Measurements from ENCODE around the gene RGS7BP. TPM values are rescaled to one million over a fixed set of nuclear protein-coding genes. Genes with fewer than 3 reads are reported as not detected.

The RGS7BP gene
- total RNA-seq, 1 experiment from 2014 or later = not detected

DNA sequence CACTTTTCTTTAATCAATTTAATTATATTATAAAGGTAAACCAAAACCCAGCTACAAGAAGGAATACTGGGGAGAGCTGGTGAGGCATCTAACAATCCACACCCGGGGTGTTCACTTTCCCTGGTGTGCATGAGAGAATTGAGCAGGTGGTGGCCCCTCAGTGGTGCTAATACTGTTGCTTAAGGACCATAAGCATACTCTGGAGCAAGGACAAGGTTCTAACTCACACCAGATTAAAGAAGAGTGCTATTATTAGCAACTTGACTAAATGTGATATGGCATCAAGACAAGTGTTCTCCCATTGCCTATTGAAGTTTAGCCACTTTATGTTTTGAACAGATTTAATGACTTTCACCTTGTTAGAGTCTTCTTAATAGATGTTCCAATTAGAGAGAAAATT lies 8.8 kb downstream of the RGS7BP start:
- CTCF ChIA-PET = no interaction called here
- TF ChIP-seq, protein P1, sequence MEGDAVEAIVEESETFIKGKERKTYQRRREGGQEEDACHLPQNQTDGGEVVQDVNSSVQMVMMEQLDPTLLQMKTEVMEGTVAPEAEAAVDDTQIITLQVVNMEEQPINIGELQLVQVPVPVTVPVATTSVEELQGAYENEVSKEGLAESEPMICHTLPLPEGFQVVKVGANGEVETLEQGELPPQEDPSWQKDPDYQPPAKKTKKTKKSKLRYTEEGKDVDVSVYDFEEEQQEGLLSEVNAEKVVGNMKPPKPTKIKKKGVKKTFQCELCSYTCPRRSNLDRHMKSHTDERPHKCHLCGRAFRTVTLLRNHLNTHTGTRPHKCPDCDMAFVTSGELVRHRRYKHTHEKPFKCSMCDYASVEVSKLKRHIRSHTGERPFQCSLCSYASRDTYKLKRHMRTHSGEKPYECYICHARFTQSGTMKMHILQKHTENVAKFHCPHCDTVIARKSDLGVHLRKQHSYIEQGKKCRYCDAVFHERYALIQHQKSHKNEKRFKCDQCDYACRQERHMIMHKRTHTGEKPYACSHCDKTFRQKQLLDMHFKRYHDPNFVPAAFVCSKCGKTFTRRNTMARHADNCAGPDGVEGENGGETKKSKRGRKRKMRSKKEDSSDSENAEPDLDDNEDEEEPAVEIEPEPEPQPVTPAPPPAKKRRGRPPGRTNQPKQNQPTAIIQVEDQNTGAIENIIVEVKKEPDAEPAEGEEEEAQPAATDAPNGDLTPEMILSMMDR (IDR thresholded peaks at IDR 0.05) = no peak
- TF ChIP-seq, protein P2, sequence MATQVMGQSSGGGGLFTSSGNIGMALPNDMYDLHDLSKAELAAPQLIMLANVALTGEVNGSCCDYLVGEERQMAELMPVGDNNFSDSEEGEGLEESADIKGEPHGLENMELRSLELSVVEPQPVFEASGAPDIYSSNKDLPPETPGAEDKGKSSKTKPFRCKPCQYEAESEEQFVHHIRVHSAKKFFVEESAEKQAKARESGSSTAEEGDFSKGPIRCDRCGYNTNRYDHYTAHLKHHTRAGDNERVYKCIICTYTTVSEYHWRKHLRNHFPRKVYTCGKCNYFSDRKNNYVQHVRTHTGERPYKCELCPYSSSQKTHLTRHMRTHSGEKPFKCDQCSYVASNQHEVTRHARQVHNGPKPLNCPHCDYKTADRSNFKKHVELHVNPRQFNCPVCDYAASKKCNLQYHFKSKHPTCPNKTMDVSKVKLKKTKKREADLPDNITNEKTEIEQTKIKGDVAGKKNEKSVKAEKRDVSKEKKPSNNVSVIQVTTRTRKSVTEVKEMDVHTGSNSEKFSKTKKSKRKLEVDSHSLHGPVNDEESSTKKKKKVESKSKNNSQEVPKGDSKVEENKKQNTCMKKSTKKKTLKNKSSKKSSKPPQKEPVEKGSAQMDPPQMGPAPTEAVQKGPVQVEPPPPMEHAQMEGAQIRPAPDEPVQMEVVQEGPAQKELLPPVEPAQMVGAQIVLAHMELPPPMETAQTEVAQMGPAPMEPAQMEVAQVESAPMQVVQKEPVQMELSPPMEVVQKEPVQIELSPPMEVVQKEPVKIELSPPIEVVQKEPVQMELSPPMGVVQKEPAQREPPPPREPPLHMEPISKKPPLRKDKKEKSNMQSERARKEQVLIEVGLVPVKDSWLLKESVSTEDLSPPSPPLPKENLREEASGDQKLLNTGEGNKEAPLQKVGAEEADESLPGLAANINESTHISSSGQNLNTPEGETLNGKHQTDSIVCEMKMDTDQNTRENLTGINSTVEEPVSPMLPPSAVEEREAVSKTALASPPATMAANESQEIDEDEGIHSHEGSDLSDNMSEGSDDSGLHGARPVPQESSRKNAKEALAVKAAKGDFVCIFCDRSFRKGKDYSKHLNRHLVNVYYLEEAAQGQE (IDR thresholded peaks at IDR 0.05; ENCODE audit: insufficient read depth in 1 of 2, low read depth in 2 of 2, low read length in 1 of 2) = no peak
- TF ChIP-seq SIN3A (IDR thresholded peaks at IDR 0.05; ENCODE audit: borderline replicate concordance, insufficient read depth, low read depth, low read length) = no peak
- TF ChIP-seq POLR2AphosphoS5 (IDR thresholded peaks at IDR 0.05; ENCODE audit: low read depth, low read length) = no peak
- no peak for TF ChIP-seq TCF7L2 (IDR thresholded peaks at IDR 0.05; ENCODE audit: low read depth, low read length)
- H3K36me3 ChIP-seq (ENCODE audit: control insufficient read depth, insufficient read depth, low read length) = no peaks in the 10 kb centered on the region; the same call in 1 of the 2 replicates
- POLR2A ChIA-PET = no interaction called here
- DNase-seq (ENCODE audit: low read depth, low spot score) = no peak
- H3K9me3 ChIP-seq (ENCODE audit: control insufficient read depth, insufficient read depth, low read depth, low read length) = no peaks in the 10 kb centered on the region
- H3K4me3 ChIP-seq (ENCODE audit: low read depth in 2 of 2, low read length in 2 of 2) = no peak overlapping the region
- intact Hi-C loops (cut with micrococcal nuclease; ENCODE audit: unreplicated experiment) (no loop called here), in situ Hi-C loops (cut with HindIII; ENCODE audit: low pct_unique_long_range_greater_than_20kb, low sequenced_read_pairs) (no loop called here)
- H3K27me3 ChIP-seq (ENCODE audit: control insufficient read depth, insufficient read depth, low read length) = peaks cover 8% of the 10 kb centered on the region
- H3K27ac ChIP-seq (ENCODE audit: low read length) = no peak overlapping the region
- no peaks in the 10 kb centered on the region for H3K4me1 ChIP-seq (ENCODE audit: control insufficient read depth, insufficient read depth, low read length)
- ATAC-seq = no peak
- no TSS peak for BruUV-seq (replicated peaks)

DNA sequence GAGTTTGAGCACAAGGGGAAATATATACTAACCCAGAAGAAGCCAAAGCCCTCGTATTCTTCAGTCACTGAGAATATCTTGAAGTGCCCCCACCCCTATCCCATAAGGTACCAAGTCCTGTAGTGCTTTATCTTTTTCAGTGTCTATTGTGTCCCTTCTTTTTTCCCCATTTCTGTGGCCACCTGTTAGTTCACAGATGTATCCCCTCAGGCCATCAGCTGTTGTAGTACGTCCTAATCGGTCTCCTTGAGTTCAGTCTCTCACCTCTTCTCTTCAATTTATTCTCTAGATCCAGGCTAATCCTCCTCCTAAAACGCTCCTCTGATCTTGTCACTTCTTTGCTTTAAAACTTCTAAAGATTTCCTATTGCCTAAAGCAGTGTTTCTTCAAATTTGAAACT lies 10.4 kb downstream of the RGS7BP start:
- Histone ChIP-seq H3K4me3 (ENCODE audit: low read depth in 2 of 2, low read length in 2 of 2) (no peak overlapping the region), H3K27me3 (ENCODE audit: control insufficient read depth, insufficient read depth, low read length) (peaks cover 5% of the 10 kb centered on the region; the same call in 1 of the 2 replicates), H3K27ac (ENCODE audit: low read length) (no peak overlapping the region), H3K36me3 (ENCODE audit: control insufficient read depth, insufficient read depth, low read length) (no peaks in the 10 kb centered on the region; the same call in 1 of the 2 replicates), H3K4me1 (ENCODE audit: control insufficient read depth, insufficient read depth, low read length) (no peaks in the 10 kb centered on the region), H3K9me3 (ENCODE audit: control insufficient read depth, insufficient read depth, low read depth, low read length) (no peaks in the 10 kb centered on the region)
- no peak for ATAC-seq
- ChIA-PET POLR2A (no interaction called here), CTCF (no interaction called here)
- intact Hi-C loops (cut with micrococcal nuclease; ENCODE audit: unreplicated experiment) = no loop called here
- no TSS peak for BruUV-seq (replicated peaks)
- in situ Hi-C loops (cut with HindIII; ENCODE audit: low pct_unique_long_range_greater_than_20kb, low sequenced_read_pairs) = no loop called here
- TF ChIP-seq POLR2AphosphoS5 (IDR thresholded peaks at IDR 0.05; ENCODE audit: low read depth, low read length) = no peak
- TF ChIP-seq SIN3A (IDR thresholded peaks at IDR 0.05; ENCODE audit: borderline replicate concordance, insufficient read depth, low read depth, low read length) = no peak
- TF ChIP-seq, protein P2 (IDR thresholded peaks at IDR 0.05; ENCODE audit: insufficient read depth in 1 of 2, low read depth in 2 of 2, low read length in 1 of 2) = no peak
- TF ChIP-seq, protein P1 (IDR thresholded peaks at IDR 0.05) = no peak
- no peak for TF ChIP-seq TCF7L2 (IDR thresholded peaks at IDR 0.05; ENCODE audit: low read depth, low read length)
- DNase-seq (ENCODE audit: low read depth, low spot score) = no peak

All from Panc1 (cell line).